ENCODE data around the gene PLAU.
"Not testable (repeated sequence)": the region's sequence is repeated elsewhere in the genome, so short reads cannot be mapped to it uniquely, and the experiment has no call there.

GRCh38 chr10:73965267-73965889 is 54.4 kb downstream of the PLAU start:
- TF ChIP-seq EZH2 (IDR thresholded peaks at IDR 0.05; ENCODE audit: borderline replicate concordance, low read depth, low read length, poor library complexity, severe bottlenecking); CTCF (conservative IDR thresholded peaks at IDR 0.05; ENCODE audit: low read depth, low read length): not testable (repeated sequence)

Measured in A673 (cell line).